H9 (cell line): ENCODE measurements around the gene FANCI. TPM values are rescaled to one million over a fixed set of nuclear protein-coding genes. Genes with fewer than 3 reads are reported as not detected.

ENCODE experiments used
- DNase-seq: peaks from one replicate; pipeline ENCODE4 v3.0.0-alpha.2; 2017
- H2AFZ ChIP-seq: one replicate; pipeline ENCODE4 v1.6.1; 2013; ENCODE audit warnings: mild to moderate bottlenecking, low read length, control low read depth, moderate library complexity
- H2AK5ac ChIP-seq: 2 replicates; pipeline ENCODE4 v1.6.1; 2013; ENCODE audit warnings: low read length, control low read depth, mixed read lengths; ENCODE audit not compliant: insufficient read length
- H2BK120ac ChIP-seq: one replicate; pipeline ENCODE4 v1.6.1; 2013; ENCODE audit warnings: low read depth, mild to moderate bottlenecking, low read length, control low read depth, inconsistent platforms; ENCODE audit not compliant: poor library complexity, severe bottlenecking
- H2BK12ac ChIP-seq: 2 replicates; pipeline ENCODE4 v1.6.1; 2013; ENCODE audit warnings: low read length, control low read depth, mixed read lengths, low read depth; ENCODE audit not compliant: insufficient read length
- H2BK15ac ChIP-seq: 2 replicates; pipeline ENCODE4 v1.6.1; 2013; ENCODE audit warnings: low read depth, low read length, control low read depth
- H2BK20ac ChIP-seq: one replicate; pipeline ENCODE4 v1.6.1; 2013; ENCODE audit warnings: low read depth, mild to moderate bottlenecking, low read length, control low read depth, inconsistent platforms; ENCODE audit not compliant: poor library complexity, severe bottlenecking
- H2BK5ac ChIP-seq: 2 replicates; pipeline ENCODE4 v1.6.1; 2013; ENCODE audit warnings: low read length, control low read depth, mixed read lengths; ENCODE audit not compliant: insufficient read length
- H3K14ac ChIP-seq: 2 replicates; pipeline ENCODE4 v1.6.1; 2013; ENCODE audit warnings: low read length, control low read depth; ENCODE audit not compliant: insufficient read depth
- H3K18ac ChIP-seq: 2 replicates; pipeline ENCODE4 v1.6.1; 2013; ENCODE audit warnings: low read depth, mild to moderate bottlenecking, mixed read lengths, low read length, control low read depth; ENCODE audit not compliant: insufficient read length
- H3K23ac ChIP-seq: 2 replicates; pipeline ENCODE4 v1.6.1; 2013; ENCODE audit warnings: low read length, control low read depth, mixed read lengths, low read depth; ENCODE audit not compliant: insufficient read length
- H3K23me2 ChIP-seq: 2 replicates; pipeline ENCODE4 v1.6.1; 2013; ENCODE audit warnings: low read depth, mild to moderate bottlenecking, mixed read lengths, low read length, control low read depth; ENCODE audit not compliant: insufficient read length, poor library complexity, severe bottlenecking
- H3K27ac ChIP-seq: 2 replicates; pipeline ENCODE4 v1.5.1; 2013; ENCODE audit warnings: low read length, control low read depth, mixed read lengths, low read depth; ENCODE audit not compliant: insufficient read length
- H3K27me3 ChIP-seq: 2 replicates; pipeline ENCODE4 v1.6.1; 2013; ENCODE audit warnings: low read length, control low read depth, inconsistent platforms; ENCODE audit not compliant: insufficient read depth
- H3K4ac ChIP-seq: 2 replicates; pipeline ENCODE4 v1.6.1; 2013; ENCODE audit warnings: low read depth, mild to moderate bottlenecking, control low read depth, inconsistent platforms, low read length, moderate library complexity
- H3K4me1 ChIP-seq: 2 replicates; pipeline ENCODE4 v1.6.1; 2013; ENCODE audit warnings: low read length, control low read depth, inconsistent platforms; ENCODE audit not compliant: insufficient read depth
- H3K4me2 ChIP-seq: 2 replicates; pipeline ENCODE4 v1.6.1; 2013; ENCODE audit warnings: low read length, control low read depth, mixed read lengths; ENCODE audit not compliant: insufficient read length, insufficient read depth
- H3K56ac ChIP-seq: 2 replicates; pipeline ENCODE4 v1.6.1; 2013; ENCODE audit warnings: low read depth, mild to moderate bottlenecking, mixed read lengths, low read length, control low read depth; ENCODE audit not compliant: insufficient read length
- H3K79me1 ChIP-seq: 2 replicates; pipeline ENCODE4 v1.6.1; 2013; ENCODE audit warnings: low read depth, mild to moderate bottlenecking, moderate library complexity, low read length, control low read depth, inconsistent platforms; ENCODE audit not compliant: insufficient read depth, poor library complexity, severe bottlenecking
- H3K79me2 ChIP-seq: 2 replicates; pipeline ENCODE4 v1.6.1; 2013; ENCODE audit warnings: low read length, control low read depth, inconsistent platforms; ENCODE audit not compliant: insufficient read depth
- H3K9ac ChIP-seq: 2 replicates; pipeline ENCODE4 v1.6.1; 2013; ENCODE audit warnings: low read length, control low read depth, mixed read lengths; ENCODE audit not compliant: insufficient read length; ENCODE audit errors: extremely low read depth
- H3K9me3 ChIP-seq: one replicate; pipeline ENCODE4 v1.6.1; 2013; ENCODE audit warnings: low read depth, low read length, inconsistent platforms; ENCODE audit not compliant: control insufficient read depth
- H3T11ph ChIP-seq: one replicate; pipeline ENCODE4 v1.6.1; 2013; ENCODE audit warnings: mild to moderate bottlenecking, low read length, control low read depth, inconsistent platforms
- H4K20me1 ChIP-seq: one replicate; pipeline ENCODE4 v1.6.1; 2013; ENCODE audit not compliant: control insufficient read depth, insufficient read length, insufficient read depth
- H4K5ac ChIP-seq: 2 replicates; pipeline ENCODE4 v1.6.1; 2013; ENCODE audit warnings: low read depth, mild to moderate bottlenecking, mixed read lengths, low read length, control low read depth; ENCODE audit not compliant: insufficient read length
- H4K8ac ChIP-seq: replicated peaks from 2 replicates; pipeline ENCODE4 v1.6.1; 2013; ENCODE audit warnings: low read length, control low read depth, mixed read lengths, low read depth; ENCODE audit not compliant: insufficient read length
- H4K91ac ChIP-seq: 2 replicates; pipeline ENCODE4 v1.6.1; 2013; ENCODE audit warnings: low read depth, mild to moderate bottlenecking, moderate library complexity, mixed read lengths, low read length, control low read depth; ENCODE audit not compliant: insufficient read length
- H3K27ac Mint-ChIP-seq, 3 experiments: 2 replicates in 2 of 3; 3 replicates in 1 of 3; pipeline ENCODE4 v1.8.0; 2020 to 2021; ENCODE audit warnings: mixed read lengths in 3 of 3, mild to moderate bottlenecking in 1 of 3, moderate library complexity in 1 of 3
- H3K27me3 Mint-ChIP-seq: 2 replicates; pipeline ENCODE4 v1.8.0; 2021; ENCODE audit warnings: low read depth, mild to moderate bottlenecking, moderate library complexity, mixed read lengths
- H3K36me3 Mint-ChIP-seq, 3 experiments: 2 replicates in 2 of 3; 3 replicates in 1 of 3; pipeline ENCODE4 v1.8.0; 2020 to 2021; ENCODE audit warnings: low read depth in 3 of 3, mixed read lengths in 3 of 3; ENCODE audit not compliant: insufficient read depth in 1 of 3
- H3K4me1 Mint-ChIP-seq, 2 experiments: 2 replicates each; pipeline ENCODE4 v1.8.0; 2020; ENCODE audit warnings: mixed read lengths in 2 of 2
- H3K4me3 Mint-ChIP-seq, 2 experiments: 2 replicates in 1 of 2; 3 replicates in 1 of 2; pipeline ENCODE4 v1.8.0; 2020 to 2021; ENCODE audit warnings: mild to moderate bottlenecking in 2 of 2, mixed read lengths in 2 of 2, moderate library complexity in 1 of 2
- H3K9me3 Mint-ChIP-seq, 2 experiments: 2 replicates in 1 of 2; 3 replicates in 1 of 2; pipeline ENCODE4 v1.8.0; 2020; ENCODE audit warnings: mild to moderate bottlenecking in 2 of 2, mixed read lengths in 2 of 2, moderate library complexity in 1 of 2
- WGBS: extraction: QIAGEN DNeasy Blood & Tissue Kit; methylation state at CpG from one replicate; pipeline ENCODE4 v1.1.7; 2013; ENCODE audit warnings: missing lambda C conversion rate, low lambda C conversion rate, mixed read lengths; ENCODE audit not compliant: insufficient read length; ENCODE audit errors: extremely low coverage; 5-methylcytosine and 5-hydroxymethylcytosine counted together
- total RNA-seq: library from RNA; stranded (reverse); gene quantifications from 2 replicates; pipeline ENCODE4 v1.2.1, GENCODE V29; 2021
- TF ChIP-seq, protein P1 (sequence below): fragments of 200-600 bp; sonication (generic); conservative IDR thresholded peaks from 3 replicates; pipeline ENCODE4 v1.8.0; 2021; ENCODE audit warnings: antibody characterized with exemption, mild to moderate bottlenecking

FANCI gene
- total RNA-seq, 1 experiment from 2014 or later: 106 TPM

DNA sequence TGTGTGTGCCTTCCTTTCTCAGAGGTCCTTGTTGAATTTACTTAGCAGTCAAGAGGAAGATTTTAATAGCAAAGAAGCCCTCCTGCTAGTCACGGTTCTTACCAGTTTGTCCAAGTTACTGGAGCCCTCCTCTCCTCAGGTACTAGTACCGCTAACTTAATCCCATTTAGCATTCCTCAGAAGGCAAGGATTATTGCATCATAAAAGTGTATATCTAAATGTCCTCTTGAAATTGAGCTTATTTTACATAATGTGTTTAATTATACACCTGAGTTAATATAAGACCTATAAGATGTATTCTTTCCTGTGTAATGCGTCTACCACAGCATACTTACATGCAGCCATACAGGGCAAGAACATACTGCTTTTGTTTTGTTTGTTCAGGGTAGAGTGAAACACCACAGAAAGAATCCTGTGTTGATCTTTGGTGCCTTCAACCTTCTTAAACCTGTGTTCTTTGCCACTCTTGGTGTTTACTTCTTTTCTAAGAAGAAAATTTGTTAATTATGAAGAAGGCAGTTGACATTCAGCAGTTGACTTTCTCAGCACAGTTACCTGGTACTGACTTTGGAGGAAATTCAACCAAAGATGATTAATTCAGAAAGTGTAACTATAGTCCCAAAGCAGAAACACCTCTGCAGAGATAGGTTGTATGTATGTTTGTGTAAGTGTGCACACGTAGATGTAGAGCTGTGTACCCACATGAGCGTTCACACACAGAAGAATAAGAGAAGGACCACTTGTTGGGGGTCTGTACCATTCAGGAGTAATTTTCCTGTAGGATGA is 57.7 kb downstream of the FANCI start:
- H4K91ac ChIP-seq: no peak overlapping the region
- H3K9ac ChIP-seq: no peak overlapping the region
- no CpG with 5 or more reads among the region's 5 CpGs for WGBS
- no peak overlapping the region for H4K8ac ChIP-seq
- no peak overlapping the region for H2BK20ac ChIP-seq
- no peak overlapping the region for H2BK120ac ChIP-seq
- no peaks in the 10 kb centered on the region for H3K9me3 ChIP-seq
- H3K18ac ChIP-seq: no peak overlapping the region
- H3K23me2 ChIP-seq: no peaks in the 10 kb centered on the region
- no peaks in the 10 kb centered on the region for H3K4me1 ChIP-seq
- Mint-ChIP-seq H3K27me3 (no peaks in the 10 kb centered on the region), H3K4me1 (no peaks in the 10 kb centered on the region), H3K36me3 (peaks cover 43 to 83% (median 83%) of the 10 kb centered on the region in 3 experiments; a peak in 6 of 7 replicates), H3K9me3 (peaks cover 0 to 14% of the 10 kb centered on the region in 2 experiments; a peak in 4 of 5 replicates), H3K27ac (no peak overlapping the region), H3K4me3 (no peak overlapping the region)
- no peak overlapping the region for H4K5ac ChIP-seq
- H3K23ac ChIP-seq: no peak overlapping the region
- no peak overlapping the region for H3K4ac ChIP-seq
- no peak overlapping the region for H3K27ac ChIP-seq
- no peaks in the 10 kb centered on the region for H3K27me3 ChIP-seq
- DNase-seq: no peak
- no peak overlapping the region for H3T11ph ChIP-seq
- H2BK15ac ChIP-seq: no peak overlapping the region
- no peak overlapping the region for H3K56ac ChIP-seq
- no peak overlapping the region for H3K4me2 ChIP-seq
- H3K79me1 ChIP-seq: no peaks in the 10 kb centered on the region
- H3K79me2 ChIP-seq: no peaks in the 10 kb centered on the region
- no peak overlapping the region for H2BK5ac ChIP-seq
- H4K20me1 ChIP-seq: no peaks in the 10 kb centered on the region
- H3K14ac ChIP-seq: no peak overlapping the region
- no peak overlapping the region for H2BK12ac ChIP-seq
- no peak overlapping the region for H2AK5ac ChIP-seq
- TF ChIP-seq, protein P1, sequence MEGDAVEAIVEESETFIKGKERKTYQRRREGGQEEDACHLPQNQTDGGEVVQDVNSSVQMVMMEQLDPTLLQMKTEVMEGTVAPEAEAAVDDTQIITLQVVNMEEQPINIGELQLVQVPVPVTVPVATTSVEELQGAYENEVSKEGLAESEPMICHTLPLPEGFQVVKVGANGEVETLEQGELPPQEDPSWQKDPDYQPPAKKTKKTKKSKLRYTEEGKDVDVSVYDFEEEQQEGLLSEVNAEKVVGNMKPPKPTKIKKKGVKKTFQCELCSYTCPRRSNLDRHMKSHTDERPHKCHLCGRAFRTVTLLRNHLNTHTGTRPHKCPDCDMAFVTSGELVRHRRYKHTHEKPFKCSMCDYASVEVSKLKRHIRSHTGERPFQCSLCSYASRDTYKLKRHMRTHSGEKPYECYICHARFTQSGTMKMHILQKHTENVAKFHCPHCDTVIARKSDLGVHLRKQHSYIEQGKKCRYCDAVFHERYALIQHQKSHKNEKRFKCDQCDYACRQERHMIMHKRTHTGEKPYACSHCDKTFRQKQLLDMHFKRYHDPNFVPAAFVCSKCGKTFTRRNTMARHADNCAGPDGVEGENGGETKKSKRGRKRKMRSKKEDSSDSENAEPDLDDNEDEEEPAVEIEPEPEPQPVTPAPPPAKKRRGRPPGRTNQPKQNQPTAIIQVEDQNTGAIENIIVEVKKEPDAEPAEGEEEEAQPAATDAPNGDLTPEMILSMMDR: no peak
- H2AFZ ChIP-seq: no peak overlapping the region
